ENCODE results near the gene KAT6B.
"Not testable (repeated sequence)": the region's sequence is repeated elsewhere in the genome, so short reads cannot be mapped to it uniquely, and the experiment has no call there.

KAT6B gene

GRCh38 chr10:74863551-74863950, 37.2 kb downstream of the KAT6B start:
- no peak for DNase-seq

- no peak for DNase-seq
Observed at GRCh38 chr10:74867351-74867750, 41.0 kb downstream of the KAT6B start.

GRCh38 chr10:74868392-74868977, 42.1 kb downstream of the KAT6B start:
- no peak for DNase-seq

- DNase-seq: no peak
Observed at GRCh38 chr10:74869635-74870034, 43.2 kb downstream of the KAT6B start.

- no peak for DNase-seq
Observed at GRCh38 chr10:74870191-74870590, 43.8 kb downstream of the KAT6B start.

- no peak for DNase-seq
Observed at GRCh38 chr10:74871595-74872382, 45.4 kb downstream of the KAT6B start.

- no peak for DNase-seq
Observed at GRCh38 chr10:74873803-74874454, 47.5 kb downstream of the KAT6B start.

GRCh38 chr10:74874649-74875048, 48.2 kb downstream of the KAT6B start:
- DNase-seq: no peak

GRCh38 chr10:74875068-74875467, 48.7 kb downstream of the KAT6B start:
- no peak for DNase-seq

- DNase-seq: no peak
Observed at GRCh38 chr10:74875966-74876365, 49.6 kb downstream of the KAT6B start.

- not testable (repeated sequence) for DNase-seq
Observed at GRCh38 chr10:74877054-74877453, 50.7 kb downstream of the KAT6B start.

GRCh38 chr10:74877898-74878297, 51.5 kb downstream of the KAT6B start:
- DNase-seq: no peak

- no peak for DNase-seq
Observed at GRCh38 chr10:74880041-74880440, 53.6 kb downstream of the KAT6B start.

GRCh38 chr10:74881253-74881884, 55.0 kb downstream of the KAT6B start:
- no peak for DNase-seq

GRCh38 chr10:74882427-74882826, 56.0 kb downstream of the KAT6B start:
- no peak for DNase-seq

GRCh38 chr10:74882831-74883230, 56.4 kb downstream of the KAT6B start:
- DNase-seq: no peak

- no peak for DNase-seq
Observed at GRCh38 chr10:74883428-74883827, 57.0 kb downstream of the KAT6B start.

- no peak for DNase-seq
Observed at GRCh38 chr10:74887614-74888284, 61.3 kb downstream of the KAT6B start.

- DNase-seq: no peak
Observed at GRCh38 chr10:74888962-74889661, 62.7 kb downstream of the KAT6B start.

- DNase-seq: no peak
Observed at GRCh38 chr10:74889662-74889998, 63.2 kb downstream of the KAT6B start.

- DNase-seq: no peak
Observed at GRCh38 chr10:74890460-74890859, 64.1 kb downstream of the KAT6B start.

- no peak for DNase-seq
Observed at GRCh38 chr10:74891053-74891452, 64.7 kb downstream of the KAT6B start.

GRCh38 chr10:74892839-74893238, 66.4 kb downstream of the KAT6B start:
- no peak for DNase-seq

Data from activated CD8-positive, alpha-beta memory T cell treated with anti-CD3 and anti-CD28 coated beads, Interleukin-2, amount 50 U/mL, for 4 hours (primary cell).